CD14-positive monocyte (primary cell): ENCODE data around the gene TGDS. TPM values are rescaled to one million over a fixed set of nuclear protein-coding genes. Genes with fewer than 3 reads are reported as not detected.

Experiments used
- DNase-seq, 3 donors: peaks; one replicate each; pipeline ENCODE4 v3.0.0-alpha.2; 2011 to 2022
- H2AFZ ChIP-seq: 2 replicates; pipeline ENCODE4 v1.6.0; 2012; ENCODE audit warnings: mild to moderate bottlenecking, low read depth, low read length, inconsistent platforms; ENCODE audit not compliant: insufficient read depth, poor library complexity, severe bottlenecking
- H3K27ac ChIP-seq, 2 donors: 1 replicate in 1 of 2; 2 replicates in 1 of 2; pipeline ENCODE4 v1.5.1; 2012 to 2013; ENCODE audit warnings: low read length in 2 of 2, control low read depth in 1 of 2, inconsistent platforms in 1 of 2, low read depth in 1 of 2, mild to moderate bottlenecking in 1 of 2
- H3K27me3 ChIP-seq, 2 donors: one replicate each; pipeline versions ENCODE4 v1.6.0 to v1.6.1; 2011 to 2013; ENCODE audit warnings: low read length in 2 of 2; ENCODE audit not compliant: control insufficient read depth in 2 of 2, insufficient read depth in 2 of 2
- H3K36me3 ChIP-seq, 2 donors: replicated peaks in 1 of 2; 1 replicate in 1 of 2; 2 replicates in 1 of 2; pipeline versions ENCODE4 v1.5.1 to v1.6.1; 2012 to 2013; ENCODE audit warnings: low read length in 2 of 2, control low read depth in 1 of 2, inconsistent platforms in 1 of 2, mild to moderate bottlenecking in 1 of 2; ENCODE audit not compliant: insufficient read depth in 2 of 2, control insufficient read depth in 1 of 2
- H3K4me1 ChIP-seq, 2 donors: 1 replicate in 1 of 2; 2 replicates in 1 of 2; pipeline versions ENCODE4 v1.5.1 to v1.6.1; 2012 to 2013; ENCODE audit warnings: low read length in 2 of 2, control low read depth in 1 of 2, inconsistent platforms in 1 of 2, mild to moderate bottlenecking in 1 of 2, moderate library complexity in 1 of 2; ENCODE audit not compliant: insufficient read depth in 2 of 2, control insufficient read depth in 1 of 2
- H3K4me2 ChIP-seq: replicated peaks from 2 replicates; pipeline ENCODE3; 2012; ENCODE audit warnings: low read length, moderate library complexity, mild to moderate bottlenecking; ENCODE audit not compliant: poor library complexity, severe bottlenecking; ENCODE audit errors: extremely low read depth
- H3K4me3 ChIP-seq, 3 experiments: fragments of 200-600 bp in 1 of 3; sonication (generic) in 1 of 3; replicated peaks in 1 of 3; 1 replicate in 2 of 3; 2 replicates in 1 of 3; pipeline ENCODE4 v1.5.1; 2011 to 2013; ENCODE audit warnings: low read length in 3 of 3, mild to moderate bottlenecking in 3 of 3, control low read depth in 2 of 3, low read depth in 2 of 3, inconsistent platforms in 1 of 3, moderate library complexity in 1 of 3
- H3K79me2 ChIP-seq: 2 replicates; pipeline ENCODE4 v1.6.0; 2012; ENCODE audit warnings: mild to moderate bottlenecking, control low read depth, inconsistent platforms, low read length, moderate library complexity; ENCODE audit not compliant: insufficient read depth
- H3K9ac ChIP-seq: 2 replicates; pipeline ENCODE4 v1.6.0; 2017; ENCODE audit warnings: low read length, mild to moderate bottlenecking; ENCODE audit not compliant: insufficient read depth, poor library complexity, severe bottlenecking
- H3K9me3 ChIP-seq, 2 donors: replicated peaks in 1 of 2; 1 replicate in 1 of 2; 2 replicates in 1 of 2; pipeline versions ENCODE4 v1.5.1 to v1.6.1; 2012 to 2013; ENCODE audit warnings: low read length in 2 of 2, control low read depth in 1 of 2; ENCODE audit not compliant: control insufficient read depth in 1 of 2, insufficient read depth in 1 of 2
- H4K20me1 ChIP-seq: 2 replicates; pipeline ENCODE4 v1.6.0; 2012; ENCODE audit warnings: mild to moderate bottlenecking, low read length, control low read depth, moderate library complexity; ENCODE audit not compliant: insufficient read depth
- H3K27ac Mint-ChIP-seq, 7 donors: one replicate each; pipeline ENCODE4 v1.8.0; 2020; ENCODE audit warnings: mild to moderate bottlenecking in 7 of 7, mixed read lengths in 7 of 7, moderate library complexity in 6 of 7, inconsistent platforms in 2 of 7
- H3K27me3 Mint-ChIP-seq, 3 donors: one replicate each; pipeline ENCODE4 v1.8.0; 2021 to 2022; ENCODE audit warnings: low read depth in 3 of 3, mild to moderate bottlenecking in 3 of 3, mixed read lengths in 3 of 3, moderate library complexity in 3 of 3, inconsistent platforms in 1 of 3
- H3K36me3 Mint-ChIP-seq, 2 donors: one replicate each; pipeline ENCODE4 v1.8.0; 2020; ENCODE audit warnings: mixed read lengths in 2 of 2, inconsistent platforms in 1 of 2, mild to moderate bottlenecking in 1 of 2
- H3K4me1 Mint-ChIP-seq: one replicate; pipeline ENCODE4 v1.8.0; 2020; ENCODE audit warnings: mild to moderate bottlenecking, mixed read lengths
- H3K4me3 Mint-ChIP-seq, 2 donors: one replicate each; pipeline ENCODE4 v1.8.0; 2020; ENCODE audit warnings: mild to moderate bottlenecking in 2 of 2, mixed read lengths in 2 of 2, moderate library complexity in 1 of 2
- H3K9me3 Mint-ChIP-seq, 7 donors: one replicate each; pipeline ENCODE4 v1.8.0; 2020 to 2022; ENCODE audit warnings: mixed read lengths in 7 of 7, mild to moderate bottlenecking in 6 of 7, moderate library complexity in 6 of 7, inconsistent platforms in 2 of 7
- CTCF ChIP-seq: fragments of 200-600 bp; IDR thresholded peaks from one replicate; pipeline ENCODE4 v1.8.0; 2022; ENCODE audit warnings: antibody characterized with exemption, mild to moderate bottlenecking
- WGBS: methylation state at CpG from one replicate; pipeline ENCODE4 v1.1.5; 2013; ENCODE audit warnings: missing lambda C conversion rate; ENCODE audit not compliant: insufficient coverage; 5-methylcytosine and 5-hydroxymethylcytosine counted together
- intact Hi-C, 2 donors: fragments of 100-400 bp; cut with micrococcal nuclease; formaldehyde crosslinking; loops; one replicate each; pipeline versions ENCODE4 v1.15.0 to v1.15.1; 2023
- polyA plus RNA-seq, 3 donors: library from polyadenylated mRNA; depleted of rRNA in 1 of 3; unstranded in 2 of 3; stranded (reverse) in 1 of 3; fragments of 300-500 nt in 2 of 3; fragments of >200 nt in 1 of 3; fragmentation: Illumina TruSeq in 2 of 3; gene quantifications; 1 replicate in 2 of 3; 2 replicates in 1 of 3; pipeline ENCODE4 v1.2.3, GENCODE V29; 2012 to 2021

Gene TGDS
- polyA plus RNA-seq, 3 donors: 5.2 to 6.8 (median 5.6) TPM

GRCh38 chr13:94556041-94556440 is 39.9 kb downstream of the TGDS start:
- Histone ChIP-seq H2AFZ (no peak overlapping the region), H3K27me3 (peaks cover 0 to 4% of the 10 kb centered on the region in 2 donors), H3K4me3 (no peak overlapping the region), H3K9me3 (no peaks in the 10 kb centered on the region), H3K36me3 (no peaks in the 10 kb centered on the region), H3K79me2 (no peaks in the 10 kb centered on the region), H4K20me1 (no peaks in the 10 kb centered on the region), H3K27ac (no peak overlapping the region), H3K9ac (no peak overlapping the region), H3K4me1 (no peaks in the 10 kb centered on the region), H3K4me2 (no peak overlapping the region)
- no peaks in the 10 kb centered on the region for H3K36me3 Mint-ChIP-seq
- no peak overlapping the region for H3K27ac Mint-ChIP-seq
- peaks cover 6 to 14% (median 11%) of the 10 kb centered on the region in 3 donors for H3K27me3 Mint-ChIP-seq
- whole genome bisulfite sequencing: no CpG with 5 or more reads among the region's 1 CpG
- DNase-seq: no peak
- intact Hi-C loops: no loop called here
- peaks cover 4% of the 10 kb centered on the region for H3K4me1 Mint-ChIP-seq
- H3K9me3 Mint-ChIP-seq: peaks cover 0 to 3% (median 0%) of the 10 kb centered on the region in 7 donors
- TF ChIP-seq CTCF: no peak
- H3K4me3 Mint-ChIP-seq: no peak overlapping the region

- Histone ChIP-seq H3K27me3 (peaks cover 3 to 14% of the 10 kb centered on the region in 2 donors), H3K4me1 (peaks cover 6 to 17% of the 10 kb centered on the region in 2 donors), H3K27ac (no peak overlapping the region), H3K4me2 (no peak overlapping the region), H3K9ac (no peak overlapping the region), H4K20me1 (no peaks in the 10 kb centered on the region), H3K9me3 (no peaks in the 10 kb centered on the region), H3K36me3 (no peaks in the 10 kb centered on the region), H2AFZ (no peak overlapping the region), H3K4me3 (no peak overlapping the region), H3K79me2 (no peaks in the 10 kb centered on the region)
- DNase-seq: no peak
- intact Hi-C loops: no loop called here
- H3K9me3 Mint-ChIP-seq: peaks cover 0 to 3% (median 0%) of the 10 kb centered on the region in 7 donors
- no peaks in the 10 kb centered on the region for H3K36me3 Mint-ChIP-seq
- no peak overlapping the region for H3K27ac Mint-ChIP-seq
- no peak overlapping the region for H3K4me3 Mint-ChIP-seq
- H3K27me3 Mint-ChIP-seq: peaks cover 20 to 26% (median 22%) of the 10 kb centered on the region in 3 donors
- 93% methylated on average over 3 of the region's 4 CpGs for WGBS
- H3K4me1 Mint-ChIP-seq: peaks cover 15% of the 10 kb centered on the region
- TF ChIP-seq CTCF: no peak
Measured at GRCh38 chr13:94553766-94554165, 42.2 kb downstream of the TGDS start.
